HG03439 (cell line): ENCODE results near the gene XKR7.

Experiments used
- ATAC-seq: cut with Tn5 transposase; IDR thresholded peaks from one replicate; pipeline ENCODE4 v1.9.1; 2021; ENCODE audit warnings: mild to moderate bottlenecking, moderate library complexity; ENCODE audit not compliant: unreplicated experiment

XKR7 gene

DNA sequence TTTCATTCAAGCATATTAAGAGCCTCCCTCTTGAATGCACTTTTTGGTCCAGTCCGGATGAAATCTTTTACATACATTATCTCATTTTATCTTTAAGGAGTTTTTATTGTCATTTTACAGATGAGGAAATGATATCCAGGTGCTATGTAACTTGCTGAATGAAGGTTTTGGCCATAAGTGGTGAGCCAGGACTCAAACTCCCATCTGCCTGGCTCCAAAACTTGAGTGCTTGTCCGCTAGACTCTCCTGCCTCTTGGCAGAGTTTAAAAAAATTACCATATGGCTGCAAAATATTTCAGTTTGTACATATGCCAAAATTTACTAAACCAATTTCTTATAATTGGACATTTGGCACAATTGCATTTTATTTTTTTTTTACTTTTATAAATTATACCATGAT lies 28.3 kb upstream of the XKR7 start:
- no peak for ATAC-seq

DNA sequence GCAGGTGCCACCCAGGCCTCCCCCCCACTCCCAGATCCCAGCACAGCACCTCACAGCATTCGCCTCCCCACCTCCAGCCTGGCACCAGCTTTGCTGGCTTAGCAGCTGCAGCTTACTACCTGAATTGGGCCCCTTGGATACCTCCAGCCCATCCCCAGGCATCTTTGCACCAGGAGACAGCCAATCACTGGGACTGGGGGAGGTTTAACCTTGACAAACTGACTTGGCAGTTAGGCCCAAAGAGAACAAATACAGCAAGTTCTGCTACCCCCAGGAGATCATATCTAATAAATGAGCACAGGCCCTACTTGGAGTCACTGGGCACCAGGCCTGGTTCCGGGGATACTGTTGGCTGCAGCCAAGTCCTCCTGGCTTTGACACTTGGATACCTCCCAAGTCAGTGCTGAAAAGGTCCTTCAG lies 24.9 kb upstream of the XKR7 start:
- ATAC-seq, result no peak

DNA sequence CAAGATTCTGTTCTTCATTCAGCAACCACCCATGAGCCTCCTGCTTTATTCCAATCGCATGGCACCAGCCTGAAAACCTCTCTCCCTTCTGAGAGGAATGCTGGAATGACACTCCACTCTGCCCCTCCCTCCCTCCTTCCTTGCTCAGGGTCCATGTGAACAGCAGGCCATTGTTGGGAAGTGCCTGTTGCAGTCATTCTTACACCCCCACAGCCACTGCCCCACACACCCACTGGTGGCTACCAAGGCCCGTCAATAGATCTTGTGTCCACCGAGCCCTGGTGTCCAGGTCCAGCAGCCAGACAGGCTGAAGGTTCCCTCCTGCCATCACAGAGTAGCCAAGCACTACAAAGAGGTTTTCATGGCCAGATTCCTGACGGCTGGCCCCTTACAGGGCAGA lies 22.6 kb upstream of the XKR7 start:
- ATAC-seq, result no peak

DNA sequence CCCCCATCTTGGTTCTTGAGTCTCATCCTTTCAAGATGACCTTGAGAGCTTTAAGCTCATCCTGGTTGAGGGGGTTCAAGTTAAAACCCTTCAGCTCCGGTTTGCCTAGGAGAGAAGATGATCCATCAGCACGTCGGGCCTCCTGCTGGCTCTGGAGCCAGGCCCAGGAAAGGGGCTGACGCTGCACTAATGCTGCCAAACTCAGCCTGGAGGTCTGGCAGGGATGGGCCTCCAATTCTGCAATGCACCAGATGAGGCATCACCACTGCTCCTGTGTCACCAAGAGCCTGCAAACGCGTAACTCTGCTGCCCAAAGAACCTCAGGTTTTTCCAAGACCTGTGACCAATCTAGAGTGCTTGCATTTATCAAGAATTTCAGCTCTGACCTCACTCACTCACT lies 22.2 kb upstream of the XKR7 start:
- no peak for ATAC-seq

DNA sequence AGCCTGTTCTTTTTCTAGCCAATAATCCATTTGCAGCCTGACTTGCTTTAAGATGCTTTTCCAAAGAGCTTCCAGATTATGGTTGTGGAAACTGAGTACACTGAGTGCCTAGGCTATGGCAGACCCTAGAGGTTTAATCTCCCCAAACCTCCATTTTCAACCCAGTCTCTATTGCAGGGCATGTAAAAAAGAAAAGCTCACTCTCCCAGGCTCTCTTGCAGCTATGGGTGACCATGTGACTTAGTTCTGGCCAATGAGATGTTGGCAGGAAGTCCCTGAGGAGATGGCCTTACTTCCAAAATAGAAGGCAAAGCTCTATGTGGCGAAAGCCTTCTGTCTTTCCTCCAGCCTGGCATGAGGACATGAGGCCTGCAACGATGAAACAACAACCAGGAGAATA lies 19.9 kb upstream of the XKR7 start:
- ATAC-seq, result no peak

DNA sequence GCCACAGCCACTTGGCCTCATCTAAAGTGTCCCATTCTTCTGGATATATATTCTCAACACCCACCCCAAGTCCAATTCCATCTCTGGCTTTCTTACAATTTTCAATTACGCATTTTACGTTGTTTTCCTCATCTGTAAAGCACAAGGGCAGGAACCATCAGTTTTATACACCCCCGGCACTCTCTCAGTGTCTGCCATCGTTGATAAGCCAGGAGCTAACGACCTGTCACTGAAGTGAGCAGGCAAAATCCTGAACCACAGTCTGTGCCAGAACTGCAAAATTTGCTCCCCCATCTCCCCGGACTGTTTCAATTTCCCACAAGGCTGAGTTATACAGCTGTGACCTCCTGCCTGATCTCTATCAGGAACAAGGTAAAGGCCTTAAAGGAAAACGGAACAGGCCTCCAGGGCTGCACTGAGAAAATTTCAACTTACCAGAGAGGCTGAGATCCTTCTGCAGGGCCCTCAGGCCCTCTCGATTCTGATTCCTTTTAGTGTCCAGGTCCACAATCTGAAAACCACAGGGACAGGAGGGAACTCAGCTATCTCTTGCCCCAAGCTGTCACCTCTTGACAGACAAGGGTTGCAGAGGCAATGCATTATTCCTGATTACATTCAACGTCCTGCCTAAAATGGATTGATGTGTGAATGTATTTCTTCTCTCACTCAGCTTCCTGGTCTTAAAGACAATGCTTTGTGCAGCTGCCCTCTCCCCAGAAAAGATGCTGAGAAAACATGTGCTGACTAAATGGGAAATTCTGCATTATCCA lies 17.9 kb upstream of the XKR7 start:
- ATAC-seq, result no peak

DNA sequence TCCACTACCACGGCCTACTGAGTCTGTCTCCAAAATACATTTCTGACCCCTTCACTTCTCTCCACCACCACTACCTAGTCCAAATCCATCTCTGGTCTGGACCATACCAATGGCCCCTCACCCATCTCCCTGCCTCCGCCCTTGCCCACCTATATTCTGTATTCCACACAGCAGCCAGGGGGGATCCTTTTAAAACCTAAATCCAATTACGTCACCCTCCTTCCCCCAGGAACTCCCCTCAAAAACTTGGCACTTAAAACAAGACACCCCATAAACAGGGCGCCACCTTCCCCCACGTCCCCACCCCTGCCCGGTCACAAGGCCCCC lies 16.8 kb upstream of the XKR7 start:
- ATAC-seq, result no peak

DNA sequence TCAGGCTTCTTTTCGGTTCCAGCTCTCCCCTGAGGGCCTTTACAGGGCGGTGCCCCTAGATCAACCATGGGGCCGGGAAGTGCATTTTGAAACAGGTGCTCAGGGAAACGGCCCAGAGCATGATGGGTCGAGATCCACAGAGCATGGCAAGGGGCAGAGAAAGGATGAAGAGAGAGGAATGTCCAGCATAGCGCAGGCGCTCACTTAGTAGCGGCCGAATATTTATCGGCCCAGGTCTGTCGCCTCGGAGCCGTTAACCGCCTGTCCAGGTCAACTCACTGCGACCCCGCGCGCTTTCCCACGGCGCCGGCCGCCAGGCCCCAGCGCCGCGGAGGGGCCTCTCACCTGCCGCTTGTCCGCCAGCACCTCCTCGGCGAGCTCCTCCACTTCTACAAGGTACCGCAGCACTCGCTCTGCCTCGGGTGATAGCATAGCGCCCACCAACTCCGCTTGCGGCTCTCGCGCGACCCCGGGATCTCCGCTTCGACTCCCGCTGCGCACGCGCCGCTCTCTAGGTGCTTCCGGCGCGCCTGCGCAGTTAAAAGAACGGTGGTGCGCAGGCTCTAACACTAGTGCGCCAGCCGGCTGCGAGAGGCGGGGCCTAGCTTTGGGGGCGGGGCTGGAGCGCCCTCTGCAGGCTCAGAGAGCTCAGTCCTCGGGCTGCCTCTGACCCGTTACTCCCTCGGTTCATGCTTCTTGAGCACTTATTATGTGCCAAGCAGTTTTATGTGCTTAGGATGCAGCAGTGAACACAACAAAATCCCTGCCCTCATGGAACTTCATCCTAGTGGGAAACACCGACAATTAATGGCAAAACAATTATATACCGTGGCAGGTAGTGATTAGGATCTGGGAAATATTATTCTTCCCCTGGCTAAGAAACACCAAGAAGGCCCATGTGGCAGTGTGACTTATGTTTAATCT lies 16.2 kb upstream of the XKR7 start, which contains the start of gene PDRG1:
Gene PDRG1 (minus strand): TSS at position 517 of the 924 bp plus-strand sequence. CDS start 85 bp downstream, at position 432.
- peak; percentile 94 for ATAC-seq

DNA sequence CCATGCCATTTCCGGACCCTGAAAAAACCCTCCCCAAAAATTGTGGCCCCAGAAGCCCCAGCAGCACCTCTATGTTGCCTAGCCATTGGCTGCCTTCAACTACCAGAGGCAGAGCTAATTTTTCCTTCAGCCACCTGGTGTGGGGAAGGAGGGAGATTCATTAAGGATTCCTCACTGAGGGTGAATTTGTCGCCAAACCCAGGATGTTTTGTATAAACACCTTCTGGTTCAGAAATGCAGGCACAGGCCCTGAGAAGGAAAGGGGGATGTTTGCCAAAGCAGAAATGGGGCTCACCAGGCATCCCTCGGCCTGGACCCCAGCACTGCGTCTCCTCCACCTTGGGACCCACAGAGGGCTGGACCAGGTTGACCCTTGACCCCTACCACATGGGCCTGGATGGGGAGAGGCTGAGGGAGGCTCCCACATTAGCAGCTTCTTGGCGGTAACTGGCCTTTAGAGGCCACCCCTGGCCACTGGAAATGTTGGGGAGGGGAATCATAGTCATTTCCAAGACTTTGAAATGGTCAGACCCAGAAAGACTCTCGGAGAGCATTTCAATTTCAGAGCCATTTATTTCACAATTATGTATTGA lies 14.3 kb upstream of the XKR7 start:
- no peak for ATAC-seq

DNA sequence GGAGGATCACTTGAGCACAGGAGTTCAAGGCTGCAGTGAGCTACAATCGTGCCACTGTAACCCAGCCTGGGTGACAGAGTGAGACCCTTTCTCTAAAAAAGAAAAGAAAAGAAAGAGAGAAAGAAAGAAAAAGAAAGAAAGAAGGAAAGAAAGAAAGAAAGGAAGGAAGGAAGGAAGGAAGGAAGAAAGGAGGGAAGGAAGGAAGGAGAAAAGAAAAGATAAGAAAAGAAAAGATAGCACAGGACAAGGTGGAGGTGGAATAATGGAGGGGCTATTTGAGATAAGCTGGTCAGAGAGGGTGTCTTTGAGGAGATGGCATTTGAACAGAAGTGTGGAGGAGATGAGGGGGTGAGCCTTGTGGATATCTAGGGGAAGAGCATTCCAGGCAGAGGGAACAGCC lies 13.5 kb upstream of the XKR7 start:
- ATAC-seq, result no peak

DNA sequence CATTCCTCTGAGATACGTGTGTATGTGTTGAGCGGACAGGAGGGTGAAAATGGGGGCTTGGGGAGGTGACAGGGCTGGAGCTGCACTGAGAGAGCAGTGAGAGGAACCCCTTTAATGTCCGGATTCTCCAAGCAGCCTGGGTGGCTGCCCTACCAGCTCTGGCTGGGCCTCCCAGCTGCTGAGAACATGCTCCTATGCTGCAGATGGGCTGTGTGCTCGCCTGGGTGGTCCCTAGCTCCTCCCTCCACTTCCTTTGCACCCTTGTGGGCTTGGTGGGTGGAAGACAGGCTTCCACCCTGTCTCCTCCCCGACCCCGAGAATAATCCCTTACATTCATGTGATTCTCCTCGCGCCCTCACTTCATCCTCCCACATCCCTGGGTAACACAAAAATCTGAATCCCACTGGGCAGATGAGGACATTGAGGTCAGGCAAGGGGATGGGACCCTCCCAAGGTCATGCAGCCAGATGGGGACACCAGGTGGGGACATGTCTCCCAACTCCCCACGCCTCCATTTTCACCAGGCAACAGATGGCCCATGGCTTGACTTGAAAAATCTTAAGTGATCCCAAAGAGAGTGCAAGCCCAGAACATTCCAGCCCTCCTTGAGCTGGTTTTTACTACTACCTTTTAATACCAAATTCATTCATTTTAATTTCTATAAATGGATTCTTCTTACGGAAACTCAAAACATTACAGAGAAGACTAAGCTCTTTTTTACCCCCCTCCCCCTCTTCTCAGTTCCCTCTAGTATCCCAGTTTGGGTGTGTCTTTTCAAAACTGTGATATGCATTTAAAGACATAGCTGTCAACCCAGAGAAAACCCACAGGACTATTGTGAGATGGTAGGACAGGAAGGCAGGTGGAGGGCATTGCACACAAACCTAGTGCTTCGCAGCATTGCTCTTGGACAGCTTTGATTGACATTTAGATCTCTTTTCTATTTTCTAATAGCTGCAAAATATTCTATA lies 11.1 kb upstream of the XKR7 start:
- ATAC-seq, result no peak

DNA sequence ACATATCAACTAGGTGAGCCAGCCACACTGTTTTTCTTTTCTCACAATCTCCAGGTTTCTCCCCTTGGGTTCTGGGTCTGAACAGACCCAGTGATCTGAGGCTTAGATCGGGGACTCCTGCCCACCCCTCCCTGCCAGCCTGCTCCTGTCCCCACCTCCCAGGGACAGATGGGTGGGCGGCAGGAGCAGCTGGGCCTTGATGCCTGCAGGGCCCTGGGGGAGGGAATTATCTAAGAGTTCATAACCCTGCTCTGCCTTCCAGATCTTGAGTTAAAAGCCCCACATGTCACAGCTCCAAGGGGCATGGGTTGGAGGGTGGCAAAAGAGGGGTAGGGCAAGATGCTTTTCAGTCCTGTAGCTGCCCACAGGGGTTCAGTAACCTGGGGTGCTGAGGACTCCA lies 5.2 kb upstream of the XKR7 start:
- ATAC-seq, result no peak

DNA sequence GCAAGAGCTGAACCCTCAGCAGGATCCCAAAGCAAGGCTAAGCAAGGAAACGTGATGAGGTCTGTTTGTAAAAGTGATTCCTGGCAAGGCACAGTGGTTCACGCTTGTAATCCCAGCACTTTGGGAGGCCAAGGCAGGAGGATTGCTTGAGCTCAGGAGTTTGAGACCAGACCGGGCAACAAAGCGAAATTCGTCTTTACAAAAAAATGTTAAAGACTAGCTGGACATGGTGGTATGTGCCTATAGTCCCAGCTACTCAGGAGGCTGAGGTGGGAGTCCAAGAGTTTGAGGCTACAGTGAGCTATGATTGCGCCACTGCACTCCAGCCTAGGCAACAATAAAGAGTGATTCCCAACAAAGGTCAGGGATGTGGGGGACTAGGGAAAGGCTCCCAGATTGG lies 4.1 kb upstream of the XKR7 start:
- ATAC-seq, result no peak

DNA sequence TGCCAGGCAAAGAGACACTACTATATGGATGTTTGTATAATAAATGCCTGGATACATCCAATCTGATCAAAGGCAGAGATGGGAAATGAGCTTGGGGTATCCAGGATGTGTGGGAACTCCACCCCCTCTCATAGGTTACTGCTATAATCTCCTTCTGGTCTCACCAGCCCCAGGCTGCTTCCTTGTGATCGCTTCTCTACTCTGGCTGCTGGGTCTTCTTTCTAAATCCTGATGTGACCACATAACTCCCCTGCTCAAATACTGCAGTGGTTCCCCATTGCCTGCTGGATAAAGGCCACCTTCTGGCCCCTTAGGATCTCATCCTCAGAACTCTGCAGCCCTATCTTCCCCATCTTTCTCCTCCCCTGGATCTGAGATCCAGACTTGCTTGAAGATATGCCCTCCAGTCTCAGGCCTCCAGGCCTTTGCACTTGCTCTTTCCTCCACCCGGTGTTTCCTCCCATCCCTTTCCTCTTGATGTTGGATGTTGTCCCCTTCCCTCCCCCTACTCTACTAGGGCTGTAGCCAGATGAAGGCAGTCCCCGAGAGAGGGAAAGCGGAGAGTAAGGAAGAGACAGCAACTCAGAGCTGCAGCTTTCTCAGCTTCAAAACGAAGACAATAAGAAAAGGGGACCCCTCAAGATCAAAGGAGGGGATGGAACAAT lies 828 bp upstream of the XKR7 start:
- no peak for ATAC-seq

DNA sequence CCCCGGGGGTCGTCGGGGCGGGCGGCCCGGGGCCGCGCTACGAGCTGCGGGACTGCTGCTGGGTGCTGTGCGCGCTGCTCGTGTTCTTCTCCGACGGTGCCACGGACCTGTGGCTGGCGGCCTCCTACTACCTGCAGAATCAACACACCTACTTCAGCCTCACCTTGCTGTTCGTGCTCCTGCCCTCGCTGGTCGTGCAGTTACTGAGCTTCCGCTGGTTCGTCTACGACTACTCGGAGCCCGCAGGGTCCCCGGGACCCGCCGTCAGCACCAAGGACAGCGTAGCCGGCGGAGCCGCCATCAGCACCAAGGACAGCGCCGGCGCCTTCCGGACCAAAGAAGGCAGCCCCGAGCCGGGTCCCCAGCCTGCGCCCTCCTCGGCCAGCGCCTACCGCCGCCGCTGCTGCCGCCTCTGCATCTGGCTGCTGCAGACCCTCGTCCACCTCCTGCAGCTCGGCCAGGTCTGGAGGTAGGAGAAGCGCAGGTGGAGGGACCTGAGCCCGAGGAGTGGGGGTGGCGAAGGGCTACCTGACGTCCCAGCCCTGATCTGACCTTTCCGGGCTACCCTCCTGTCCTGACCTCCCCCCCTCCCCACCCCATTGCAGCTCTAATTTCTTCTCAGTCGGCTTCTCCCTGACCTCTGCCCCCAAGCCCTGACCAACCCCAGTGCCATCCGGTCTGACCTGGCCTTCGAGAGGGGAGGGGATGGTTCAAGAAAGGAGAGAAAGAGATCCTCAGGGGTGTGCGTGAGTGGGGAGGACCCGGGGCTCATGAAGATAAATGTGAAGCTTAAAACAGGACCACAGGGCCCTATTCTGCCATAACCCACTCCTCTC lies 558 bp downstream of the XKR7 start:
- no peak for ATAC-seq

DNA sequence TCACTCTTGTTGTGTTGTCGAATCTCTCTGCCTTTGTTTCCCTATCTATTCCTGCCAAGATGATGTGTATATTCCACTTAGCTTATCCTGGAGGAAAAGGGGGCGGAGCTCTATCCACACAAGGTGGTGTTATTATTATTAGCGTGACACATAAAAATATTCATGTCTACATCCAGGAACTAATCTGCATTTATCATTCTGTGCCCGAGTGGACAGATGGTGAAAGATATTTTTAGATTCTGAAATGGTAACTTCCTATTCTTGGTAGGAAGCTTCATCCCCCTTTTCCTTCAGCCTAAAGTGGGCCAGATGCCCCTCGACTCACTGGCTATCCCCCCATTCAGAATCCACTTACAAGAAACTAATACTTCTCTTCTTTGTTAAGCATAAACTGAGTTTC lies 2.0 kb downstream of the XKR7 start:
- ATAC-seq, result no peak

DNA sequence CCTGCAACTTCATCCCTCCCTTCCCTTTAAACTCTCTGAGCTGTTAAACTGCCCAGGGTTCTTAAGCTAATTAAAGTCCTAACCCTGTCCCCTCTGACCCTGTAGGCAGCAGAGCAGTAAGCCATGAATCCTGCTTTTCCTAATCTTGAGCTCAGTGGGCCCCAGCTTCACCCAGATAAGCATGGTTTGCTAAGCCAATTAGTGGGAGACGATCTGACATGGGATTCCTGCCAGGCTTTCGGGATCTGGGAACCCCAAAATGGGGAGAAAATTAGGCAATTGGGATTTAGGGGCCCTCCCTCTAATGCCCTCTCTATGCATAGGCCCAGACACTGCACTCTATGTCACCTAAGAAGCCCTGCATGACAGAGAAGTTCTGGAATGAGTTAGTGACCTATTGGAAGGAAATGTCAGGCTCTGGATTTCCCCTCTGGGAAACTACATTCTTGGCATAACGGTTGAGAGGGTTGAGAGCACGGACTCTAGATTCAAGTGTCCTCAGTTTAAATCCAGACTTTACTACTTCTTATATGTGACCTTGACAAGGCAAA lies 4.6 kb downstream of the XKR7 start:
- ATAC-seq, result no peak

DNA sequence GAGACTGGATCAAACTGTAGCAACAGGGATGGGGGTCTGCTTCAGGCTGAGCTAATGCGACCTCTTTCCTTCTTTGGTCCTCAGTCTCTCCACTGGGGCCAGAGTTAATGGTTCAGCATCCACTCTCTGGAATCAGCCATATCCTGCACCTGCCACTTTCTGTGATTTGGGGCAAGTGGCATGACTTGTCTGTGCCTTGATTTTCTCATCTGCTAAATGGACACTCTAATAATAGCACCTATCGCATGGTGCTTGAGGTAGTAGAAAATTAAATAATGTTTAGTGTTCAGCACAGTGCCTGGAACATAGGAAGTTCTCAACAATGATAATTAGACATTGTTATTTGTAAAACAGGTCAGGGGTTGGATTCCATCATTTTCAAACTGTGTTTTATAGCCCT lies 6.3 kb downstream of the XKR7 start:
- ATAC-seq, result no peak

DNA sequence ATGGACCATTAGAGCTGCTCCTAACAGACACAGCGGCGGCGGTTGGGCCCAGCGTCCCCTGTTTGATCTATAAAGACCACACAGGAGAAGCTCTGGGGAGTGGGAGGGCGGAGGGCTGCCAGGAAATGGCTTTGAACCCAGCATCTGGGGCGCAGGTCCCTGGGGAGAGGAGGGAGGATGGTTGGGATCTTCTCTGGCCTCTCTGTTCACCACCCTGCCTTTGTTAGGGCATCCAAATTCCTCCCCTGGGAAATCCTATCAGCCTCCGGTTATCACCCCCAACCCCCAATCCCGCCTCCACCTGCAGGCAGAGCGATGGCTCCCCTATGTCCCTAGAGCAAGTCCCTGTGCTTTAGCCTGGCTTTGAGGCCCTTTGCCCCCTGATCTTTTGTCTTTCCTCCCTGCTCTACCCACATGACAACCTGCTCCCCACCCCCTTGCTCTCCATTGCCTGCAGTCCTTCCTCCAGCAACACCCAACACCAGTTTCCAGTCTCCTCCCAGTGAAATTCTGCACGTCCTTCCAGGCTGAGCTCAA lies 7.1 kb downstream of the XKR7 start:
- no peak for ATAC-seq
